ENCODE measurements around the gene VPS37C.
A peak's percentile ranks its signal among the peaks of the same experiment; 100 is the strongest.
"Not testable (repeated sequence)": the region's sequence is repeated elsewhere in the genome, so short reads cannot be mapped to it uniquely, and the experiment has no call there.

Gene VPS37C

DNA sequence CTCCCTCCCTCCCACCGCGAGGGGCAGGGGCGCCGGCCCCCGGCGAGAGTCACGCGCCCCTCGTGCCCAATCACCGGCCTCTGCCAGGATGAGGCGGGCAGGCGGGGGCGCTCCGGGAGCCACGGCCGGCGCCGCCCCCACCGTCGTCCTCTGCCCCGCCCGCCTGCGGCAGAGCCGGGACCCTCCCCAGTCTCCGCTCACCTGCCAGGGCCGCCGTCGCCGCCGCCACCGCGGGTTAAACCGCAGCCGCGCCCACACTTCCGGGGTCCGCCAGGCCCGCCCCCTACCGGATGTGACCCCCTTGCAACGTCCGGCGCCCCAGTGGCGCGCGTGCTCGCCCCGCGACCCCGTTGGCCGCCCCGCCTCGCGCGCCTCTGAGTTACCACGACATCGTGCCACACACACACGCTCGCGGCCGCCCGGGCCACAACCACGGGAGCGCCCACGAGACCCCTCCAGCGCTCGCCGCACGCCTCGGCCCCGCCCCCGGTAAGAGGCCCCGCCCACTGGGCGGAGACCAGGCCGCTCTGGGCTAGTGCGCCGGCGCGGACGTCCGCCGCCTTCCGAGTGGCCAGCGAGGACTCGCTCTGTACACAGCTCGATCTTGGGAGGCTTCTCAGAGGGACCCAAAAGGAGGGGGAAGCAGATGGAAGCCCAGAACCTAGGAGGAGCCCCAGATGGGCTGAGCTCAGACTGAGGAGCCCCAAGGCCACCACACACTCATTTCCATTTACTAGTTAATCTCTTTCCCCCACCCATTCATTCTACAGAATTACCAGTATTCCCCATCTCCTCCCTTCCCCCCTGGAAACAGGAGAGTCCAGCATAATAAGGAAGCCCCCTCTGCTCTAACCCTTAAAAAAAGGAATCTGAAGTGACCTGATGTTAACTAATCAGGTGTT is at the start of gene VPS37C:
Gene VPS37C, minus strand, starts transcription at position 237 of the 902 bp plus-strand sequence. CDS start 22,597 bp downstream, outside the sequence.
- peak; percentile 93 for DNase-seq

DNA sequence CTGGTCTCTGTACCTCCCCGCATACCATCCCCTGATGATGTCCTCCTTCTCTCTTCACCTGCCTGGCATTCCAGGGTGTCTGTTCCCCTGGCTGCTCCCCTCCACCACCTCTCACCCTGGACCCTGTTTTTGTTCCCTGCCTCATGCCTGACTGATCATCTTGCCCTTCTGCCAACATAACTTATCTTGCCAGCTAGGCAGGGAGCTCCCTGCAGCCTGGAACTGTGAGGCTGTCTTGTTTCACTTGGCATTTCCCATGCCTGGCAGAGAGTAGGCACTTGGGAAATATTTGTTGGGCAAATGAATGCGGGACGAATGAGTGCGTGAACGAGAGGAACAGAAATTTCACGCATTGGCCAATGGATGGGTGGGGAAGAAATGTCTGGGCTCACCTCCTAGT is 49.4 kb upstream of the VPS37C start:
- DNase-seq: not testable (repeated sequence)

DNA sequence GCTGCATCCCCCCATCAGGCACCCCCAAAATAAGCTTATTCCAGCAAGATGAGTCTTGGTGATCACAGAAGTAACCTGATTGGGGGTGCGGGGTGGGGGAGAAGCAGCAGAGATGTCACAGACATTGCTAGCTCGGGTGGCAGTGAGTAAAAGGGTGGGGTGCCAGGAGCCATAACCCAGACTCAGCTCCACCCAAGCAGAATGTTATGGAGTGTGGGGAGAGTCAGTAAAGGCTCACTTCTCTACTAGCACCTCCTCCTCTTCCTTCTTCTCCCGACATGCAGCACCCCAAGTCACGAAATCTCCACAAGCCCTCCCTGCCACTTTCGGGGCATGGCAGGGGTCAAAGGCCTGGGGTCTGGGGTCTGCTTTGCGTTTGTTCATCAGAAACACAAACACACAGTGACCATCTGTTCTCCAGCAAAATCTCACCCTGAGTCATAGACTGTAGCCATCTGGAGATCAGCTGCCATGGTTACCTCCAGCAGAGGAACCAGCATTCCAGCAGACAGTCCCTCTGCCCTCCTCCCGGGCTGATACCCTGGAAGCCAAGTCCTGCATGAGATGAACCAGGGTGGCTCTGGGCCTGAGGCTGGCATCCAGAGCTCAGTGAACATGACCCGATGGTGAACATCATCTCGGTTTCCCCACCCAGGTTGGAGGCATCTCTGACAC is 46.5 kb upstream of the VPS37C start:
- DNase-seq: not testable (repeated sequence)

DNA sequence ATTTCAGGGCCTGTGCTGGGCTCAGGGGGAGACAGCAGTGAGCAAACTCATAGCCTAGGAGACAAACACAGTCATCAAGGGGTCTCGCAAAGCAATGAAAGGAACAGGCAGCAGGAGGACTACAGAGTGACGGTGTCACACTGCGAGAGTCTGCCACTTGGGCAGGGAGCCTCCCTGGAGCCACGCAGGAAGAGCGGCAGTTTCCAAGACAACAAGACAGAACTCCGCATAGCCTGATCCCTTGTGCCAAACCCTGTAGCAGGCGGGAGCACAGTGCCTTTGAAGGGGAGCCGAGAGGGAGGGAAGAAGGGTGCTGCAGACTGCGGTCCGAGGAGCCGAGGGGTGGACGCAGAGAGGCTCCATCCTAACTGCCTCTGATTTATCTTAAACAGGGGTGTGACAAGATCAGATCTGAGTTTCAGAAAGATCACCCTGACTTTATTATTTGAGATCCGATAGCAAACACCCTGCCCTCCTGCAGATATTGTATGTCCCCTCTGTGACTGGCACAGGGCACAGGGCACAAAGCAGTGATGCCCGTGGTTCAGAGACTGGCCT is 43.4 kb upstream of the VPS37C start:
- DNase-seq: not testable (repeated sequence)

DNA sequence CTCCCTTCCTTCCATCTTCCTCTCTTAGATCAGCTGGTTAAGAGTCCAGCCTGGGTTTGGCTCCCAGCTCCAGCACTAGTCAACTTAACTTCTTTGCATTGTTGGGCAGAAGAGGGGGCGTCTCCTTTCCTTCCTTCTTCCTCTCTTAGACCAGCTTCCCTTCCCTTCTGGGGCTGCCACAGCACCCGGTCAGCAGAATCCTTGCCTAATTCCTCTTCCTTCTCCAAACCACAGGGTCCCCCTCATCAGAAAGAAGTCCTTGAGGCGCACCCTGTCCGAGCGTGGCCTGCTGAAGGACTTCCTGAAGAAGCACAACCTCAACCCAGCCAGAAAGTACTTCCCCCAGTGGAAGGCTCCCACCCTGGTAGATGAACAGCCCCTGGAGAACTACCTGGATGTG is 42.6 kb upstream of the VPS37C start:
- DNase-seq: not testable (repeated sequence)

DNA sequence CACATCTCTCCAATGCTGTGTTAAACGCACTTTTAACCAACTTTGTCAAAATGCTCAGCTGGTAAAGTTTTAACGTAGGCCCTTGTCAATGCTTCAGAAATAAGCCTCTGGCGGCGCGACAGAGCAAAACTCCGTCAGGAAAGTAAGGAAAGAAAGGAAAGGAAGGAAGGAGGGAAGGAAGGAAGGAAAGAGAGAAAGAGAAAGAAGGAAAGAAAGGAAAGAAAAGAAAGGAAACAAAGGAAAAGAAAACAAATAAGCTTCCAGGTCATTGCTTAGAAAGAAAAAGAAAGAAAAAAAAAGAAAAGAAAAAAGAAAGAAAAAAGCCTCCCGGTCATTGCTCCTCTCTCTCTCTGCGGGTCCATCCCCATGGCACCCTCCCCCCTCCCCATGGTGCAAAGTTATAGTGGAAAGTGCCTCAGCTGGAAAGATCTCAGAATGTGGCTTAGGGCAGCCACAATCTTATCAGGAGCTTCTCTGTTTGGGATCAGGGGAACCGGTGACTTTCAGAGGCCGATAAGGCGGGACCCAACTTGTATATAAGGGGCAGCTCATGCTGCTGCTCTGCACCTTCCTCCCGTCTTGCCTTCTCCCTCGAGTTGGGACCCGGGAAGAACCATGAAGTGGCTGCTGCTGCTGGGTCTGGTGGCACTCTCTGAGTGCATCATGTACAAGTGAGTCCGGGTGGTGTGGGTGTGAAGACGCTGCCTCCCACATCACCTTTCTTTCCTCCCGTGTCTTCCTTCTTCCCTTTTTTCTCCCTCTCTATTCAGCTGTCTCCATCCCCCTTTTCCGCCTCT is 41.9 kb upstream of the VPS37C start, which contains the start of gene PGA3:
Gene PGA3, plus strand, starts transcription at position 566 of the 797 bp plus-strand sequence. Its CDS starts 50 bp downstream, at position 616.
- DNase-seq: not testable (repeated sequence)

DNA sequence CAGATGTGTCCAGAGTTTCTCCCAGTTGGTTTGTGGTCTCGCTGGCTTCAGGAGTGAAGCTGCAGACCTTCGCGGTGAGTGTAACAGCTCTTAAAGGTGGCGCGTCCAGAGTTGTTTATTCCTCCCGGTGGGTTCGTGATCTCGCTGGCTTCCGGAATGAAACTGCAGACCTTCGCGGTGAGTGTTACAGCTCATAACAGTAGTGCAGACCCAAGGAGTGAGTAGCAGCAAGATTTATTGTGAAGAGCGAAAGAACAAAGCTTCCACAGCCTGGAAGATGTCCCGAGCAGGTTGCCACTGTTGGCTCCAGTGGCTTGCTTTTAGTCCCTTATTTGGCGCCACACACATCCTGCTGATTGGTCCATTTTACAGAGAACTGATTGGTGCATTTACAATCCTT is 40.2 kb upstream of the VPS37C start:
- no peak for DNase-seq

DNA sequence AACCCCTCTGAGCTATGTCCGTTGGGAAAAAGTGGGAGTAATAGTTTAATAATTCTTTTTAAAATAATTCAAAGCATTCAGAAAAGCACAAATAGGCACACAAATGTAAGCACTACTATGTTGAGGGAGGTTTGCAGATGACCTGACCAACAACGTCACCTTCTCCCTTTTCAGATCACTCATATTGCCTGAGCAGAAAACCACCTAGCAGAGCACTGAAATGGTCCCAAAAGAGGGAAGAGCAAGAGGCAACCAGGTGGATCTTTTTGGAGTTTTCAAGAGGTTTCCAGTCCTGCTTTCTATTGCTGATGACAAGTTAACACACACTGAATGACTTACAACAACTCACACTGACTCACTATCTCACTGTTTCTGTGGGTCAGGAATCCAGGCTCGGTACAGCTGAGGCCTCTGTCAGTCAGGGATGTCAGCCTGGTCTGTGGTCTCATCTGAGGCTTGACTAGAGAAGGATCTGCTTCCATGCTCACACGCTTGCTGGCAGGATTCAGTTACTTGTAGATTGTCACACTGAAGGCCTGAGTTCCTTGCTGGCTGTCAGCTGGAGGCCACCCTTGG is 37.8 kb upstream of the VPS37C start:
- no peak for DNase-seq

DNA sequence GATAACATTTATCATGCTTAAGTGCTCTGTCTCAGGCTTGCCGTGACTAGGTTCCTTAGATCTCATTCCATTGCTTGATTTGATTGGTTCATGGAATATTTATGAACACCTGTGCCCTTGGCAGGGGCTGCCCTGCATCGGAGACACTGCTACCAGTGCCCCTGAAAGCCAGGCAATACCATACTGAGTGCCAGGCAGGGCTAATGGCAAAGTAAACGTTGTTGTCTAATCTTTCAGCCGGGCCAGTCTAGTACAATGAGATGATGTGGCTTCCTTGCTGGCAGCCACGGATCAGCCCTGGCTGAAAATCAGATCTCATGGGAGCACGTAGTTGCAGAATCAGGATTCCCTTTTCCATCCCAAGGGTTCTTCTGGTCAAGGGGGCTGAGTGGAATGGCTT is 37.1 kb upstream of the VPS37C start:
- DNase-seq: no peak

DNA sequence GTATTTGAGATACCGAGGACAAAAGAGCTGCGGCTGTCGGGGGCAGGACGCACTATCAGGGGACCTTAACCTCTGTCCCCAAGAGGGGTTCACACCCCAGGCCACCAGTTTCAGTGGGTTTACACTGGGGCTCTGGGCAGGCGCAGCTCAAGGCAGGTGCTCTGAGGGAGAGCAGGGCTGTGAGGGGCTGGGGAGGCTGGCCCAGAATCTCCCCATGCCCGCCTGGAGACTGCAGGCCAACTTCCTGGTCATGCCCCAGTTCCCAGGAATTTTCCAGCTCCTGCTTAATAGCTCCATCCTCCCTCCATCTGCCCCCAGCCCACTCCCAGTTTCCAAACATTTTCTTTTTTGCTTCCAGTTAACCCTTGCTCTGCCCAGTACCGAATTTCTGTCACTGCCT is 34.5 kb upstream of the VPS37C start:
- no peak for DNase-seq

DNA sequence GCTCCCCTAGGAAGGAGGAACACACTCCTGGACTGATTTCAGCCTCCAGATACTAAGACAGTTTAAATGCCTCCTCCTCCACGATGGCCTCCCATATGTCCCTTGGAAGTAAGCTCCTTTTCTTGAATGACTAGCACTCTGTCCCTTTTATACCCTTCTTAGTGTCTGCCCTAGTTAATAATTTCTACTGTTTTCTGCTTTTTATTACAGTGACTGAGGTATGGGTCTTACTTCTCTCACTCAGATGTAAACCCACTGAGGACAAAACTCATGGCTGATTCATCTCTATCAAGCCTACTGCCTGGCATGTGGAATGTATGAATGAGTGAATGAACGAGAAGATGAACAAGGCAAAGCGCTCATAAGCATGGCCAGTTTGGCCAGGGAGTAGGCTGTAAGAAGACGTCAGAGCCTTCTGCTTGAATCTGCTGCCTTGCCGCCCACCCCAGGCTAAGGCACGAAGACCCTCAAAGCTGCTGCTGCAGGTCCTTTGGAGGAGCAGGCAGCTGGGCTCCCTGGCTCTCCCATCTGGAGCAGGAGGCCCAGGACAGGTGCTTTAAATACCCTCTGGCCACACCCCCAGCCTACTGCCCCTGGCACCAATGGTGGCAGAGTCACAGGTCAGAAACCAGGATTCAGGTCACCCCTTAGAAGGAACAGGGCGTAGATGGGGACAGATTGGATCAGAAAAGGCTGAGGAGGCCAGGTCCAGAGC is 33.9 kb upstream of the VPS37C start:
- DNase-seq: no peak

DNA sequence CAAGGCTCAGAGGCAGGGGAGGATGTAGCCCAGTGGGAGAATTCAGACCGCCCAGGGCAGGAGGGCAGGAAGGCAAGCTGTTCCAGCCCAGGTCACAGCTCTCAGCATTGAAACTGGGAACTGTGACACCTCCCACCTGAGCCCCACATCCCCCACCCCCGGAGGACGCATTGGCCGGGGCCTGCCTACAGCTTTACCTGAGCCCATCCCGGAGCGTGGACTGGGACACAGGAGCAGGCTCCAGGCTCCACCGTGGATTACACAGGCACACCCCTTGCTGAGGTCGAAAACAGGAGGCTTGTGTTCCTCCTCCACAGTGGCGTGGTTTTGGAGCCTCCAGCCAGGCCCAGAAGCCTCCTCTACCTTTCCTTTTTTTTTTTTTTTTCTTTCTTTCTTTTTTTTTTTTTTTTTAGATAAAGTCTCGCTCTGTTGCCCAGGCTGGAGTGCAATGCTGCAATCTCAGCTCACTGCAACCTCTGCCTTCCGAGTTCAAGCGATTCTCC is 33.0 kb upstream of the VPS37C start:
- DNase-seq: no peak

DNA sequence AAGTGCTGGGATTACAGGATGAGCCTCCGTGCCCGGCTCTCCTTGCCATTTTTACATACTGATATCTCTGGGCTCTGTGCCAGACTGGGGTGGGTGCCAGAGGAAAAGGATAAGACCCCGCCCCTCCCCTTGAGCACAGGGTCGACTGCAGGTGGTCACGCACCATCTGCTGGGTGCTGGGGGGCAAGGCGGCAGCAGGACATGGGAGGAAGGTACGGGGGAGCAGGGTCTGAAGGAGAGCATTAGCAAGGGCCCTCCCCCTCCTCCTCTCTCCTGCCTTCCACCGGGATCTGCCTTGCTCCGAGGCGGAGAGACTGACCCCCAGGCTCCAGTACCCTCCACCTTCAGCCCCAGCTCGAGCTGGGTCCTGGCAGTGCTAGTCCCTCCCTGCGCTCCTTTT is 32.4 kb upstream of the VPS37C start:
- no peak for DNase-seq

DNA sequence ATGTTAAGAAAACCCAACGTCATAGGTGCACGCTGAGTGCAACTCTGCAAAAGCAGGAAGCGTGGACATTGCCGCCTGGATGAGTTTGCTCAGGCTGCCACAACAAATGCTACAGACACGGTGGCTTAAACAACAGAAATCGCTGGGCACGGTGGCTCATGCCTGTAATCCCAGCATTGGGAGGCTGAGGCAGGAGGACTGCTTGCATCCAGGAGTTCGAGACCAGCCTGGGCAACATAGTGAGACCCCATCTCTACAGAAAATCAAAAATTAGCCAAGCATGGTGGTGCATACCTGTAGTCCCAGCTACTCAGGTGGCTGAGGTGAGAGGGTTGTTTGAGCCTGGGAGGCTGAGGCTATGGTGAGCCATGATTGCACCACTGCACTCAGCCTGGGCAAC is 28.7 kb upstream of the VPS37C start:
- DNase-seq: no peak

DNA sequence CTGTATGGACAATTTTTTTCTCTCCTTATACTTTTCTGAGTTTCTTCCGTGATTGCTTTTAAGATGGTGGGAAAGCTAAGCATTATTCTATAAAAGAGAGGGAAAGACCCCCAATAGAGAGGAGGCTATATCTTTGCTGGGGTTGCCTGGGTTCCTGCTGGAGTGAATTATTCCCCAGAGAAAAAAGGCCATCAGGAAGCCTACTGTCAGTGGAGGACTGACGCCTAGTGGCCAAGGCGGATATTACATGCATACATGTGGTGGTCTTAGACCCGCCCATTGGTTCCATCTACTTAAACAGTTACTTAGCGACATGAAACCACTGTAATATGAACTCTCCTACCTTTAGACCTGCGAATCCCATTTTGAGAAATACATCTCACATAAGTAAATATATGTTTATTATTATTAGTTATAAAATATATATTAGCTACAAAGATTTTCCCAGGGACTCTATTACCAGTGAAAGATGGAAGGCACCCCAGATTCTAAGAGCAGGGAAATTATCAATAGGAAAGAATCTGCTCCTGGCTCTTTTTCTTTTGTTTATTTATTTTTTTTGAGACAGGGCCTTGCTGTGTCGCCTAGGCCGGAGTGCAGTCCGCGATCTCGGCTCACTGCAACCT is 26.4 kb upstream of the VPS37C start:
- DNase-seq: peak; percentile 88

DNA sequence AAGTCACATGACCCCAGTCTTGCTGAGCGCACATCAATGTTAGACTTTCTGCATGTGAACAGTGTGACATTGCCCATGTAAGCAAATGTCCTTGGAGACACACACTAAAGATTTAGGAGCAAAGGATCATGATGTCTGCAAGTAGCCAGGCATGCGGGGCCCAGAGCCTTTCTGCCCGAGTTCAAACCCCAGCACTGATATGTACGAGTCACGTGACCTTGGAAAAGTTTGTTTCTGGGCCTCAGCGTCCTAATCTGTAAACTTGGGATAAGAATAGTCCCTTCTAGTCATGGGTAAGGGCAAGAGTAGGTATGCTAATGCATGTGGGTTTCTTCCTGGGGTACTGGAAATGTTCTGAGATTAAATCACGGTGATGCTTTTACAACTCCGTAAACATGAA is 25.3 kb upstream of the VPS37C start:
- DNase-seq: no peak

DNA sequence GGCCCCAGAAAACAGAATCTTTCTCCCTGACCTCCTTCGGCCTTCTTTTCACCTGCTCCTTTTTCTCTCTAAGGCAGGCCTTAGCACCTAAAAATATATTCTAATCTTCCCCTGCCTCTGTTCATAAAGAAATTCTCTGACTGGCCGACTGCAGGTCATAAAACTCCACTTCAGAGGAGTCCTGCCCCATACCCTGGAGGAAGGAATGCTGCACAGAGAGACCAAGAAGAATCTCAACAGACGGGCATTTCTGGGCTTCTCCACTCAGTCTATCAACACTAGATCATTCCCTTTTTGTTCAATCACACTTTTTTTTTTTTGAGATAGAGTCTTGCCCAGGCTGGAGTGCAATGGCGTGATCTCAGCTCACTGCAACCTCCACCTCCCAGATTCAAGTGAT is 22.4 kb upstream of the VPS37C start:
- no peak for DNase-seq

DNA sequence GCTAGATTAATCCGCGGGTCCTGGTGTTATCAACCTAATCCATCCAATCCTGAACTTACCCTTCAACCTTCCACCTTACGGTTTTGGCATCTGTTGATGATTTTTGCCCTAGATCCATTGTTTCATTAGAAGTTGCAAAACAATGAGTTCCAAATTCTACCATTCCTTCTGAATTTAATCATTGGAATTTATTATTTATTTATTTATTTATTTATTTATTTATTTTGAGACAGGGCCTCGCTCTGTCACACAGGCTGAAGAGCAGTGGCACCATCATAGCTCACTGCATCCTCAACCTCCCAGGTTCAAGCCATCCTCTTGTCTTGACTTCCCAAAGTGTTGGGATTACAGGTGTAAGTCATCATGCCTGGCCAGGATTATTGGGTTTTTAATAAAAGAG is 20.3 kb upstream of the VPS37C start:
- no peak for DNase-seq

DNA sequence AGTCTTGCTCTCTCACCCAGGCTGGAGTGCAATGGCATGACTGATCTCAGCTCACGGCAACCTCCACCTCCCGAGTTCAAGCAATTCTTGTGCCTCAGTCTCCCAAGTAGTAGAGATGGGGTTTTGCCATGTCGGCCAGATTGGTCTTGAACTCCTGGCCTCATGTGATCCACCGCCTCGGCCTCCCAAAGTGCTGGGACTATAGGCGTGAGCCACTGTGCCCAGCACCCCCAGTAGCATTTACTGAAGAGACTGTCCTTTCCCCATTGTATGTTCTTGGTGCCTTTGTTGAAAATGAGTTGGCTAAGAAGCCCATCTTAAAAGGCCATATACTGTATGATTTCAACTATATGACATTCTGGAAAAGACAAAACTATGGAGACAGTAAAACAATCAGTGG is 19.0 kb upstream of the VPS37C start:
- DNase-seq: not testable (repeated sequence)

DNA sequence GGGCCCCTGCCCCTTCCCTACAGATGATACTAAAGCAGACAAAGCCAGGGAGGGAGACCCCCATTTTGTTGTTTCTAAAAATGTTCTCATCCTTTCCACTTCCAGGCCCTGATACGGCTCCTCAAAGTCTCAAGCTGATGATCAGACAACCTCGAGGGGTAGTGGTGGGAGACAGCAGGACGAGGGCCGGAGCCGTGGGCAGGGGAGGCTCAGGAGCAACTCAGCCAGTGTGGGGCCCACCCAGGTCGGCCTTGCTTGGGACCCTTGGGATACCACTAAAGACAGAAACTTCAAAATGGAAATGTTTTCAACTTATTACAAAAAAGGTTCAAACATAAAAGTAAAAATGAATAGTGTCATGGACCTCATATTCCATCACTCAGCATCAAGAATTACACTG is 15.2 kb upstream of the VPS37C start:
- DNase-seq: no peak

DNA sequence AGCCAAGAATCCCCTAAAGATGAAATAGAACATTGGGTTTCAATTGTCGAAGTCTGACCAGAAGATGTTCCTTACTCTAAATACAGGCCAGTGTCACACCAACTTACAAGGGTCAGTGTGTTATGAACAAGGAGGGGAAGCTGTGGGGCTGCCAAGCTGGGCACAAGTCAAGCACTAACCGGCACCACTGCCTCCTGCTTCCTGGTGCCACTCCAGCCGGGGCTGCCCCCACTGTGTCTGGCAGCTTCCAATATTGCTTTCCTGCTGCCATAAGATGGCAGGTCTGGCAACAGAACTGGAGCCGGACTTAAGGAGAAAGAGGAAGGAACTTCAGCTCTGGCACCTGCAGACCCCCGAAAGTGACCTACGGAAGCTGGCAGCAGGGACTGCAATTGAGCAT is 13.7 kb upstream of the VPS37C start:
- no peak for DNase-seq
